ENCODE data around the gene DIRAS1.
"Not testable (repeated sequence)": the region's sequence is repeated elsewhere in the genome, so short reads cannot be mapped to it uniquely, and the experiment has no call there.

Gene DIRAS1

DNA sequence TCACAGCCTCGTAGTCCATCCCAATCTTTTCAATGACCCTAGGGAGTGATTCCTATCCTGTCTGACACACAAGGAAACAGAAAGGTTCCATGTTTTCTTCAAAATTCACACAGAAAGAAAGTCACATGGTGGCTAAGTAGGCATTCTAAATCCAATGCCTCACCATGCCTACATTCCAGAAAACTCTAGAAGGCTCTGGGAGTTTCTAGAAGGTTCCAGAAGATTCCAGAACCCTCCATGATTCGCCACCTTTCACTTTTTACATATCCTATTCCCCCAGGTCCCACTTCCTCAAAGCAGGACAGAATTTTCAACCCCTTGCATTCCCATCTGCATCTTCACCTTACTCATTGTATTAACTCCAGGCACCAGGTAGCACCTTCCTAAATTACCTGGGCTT lies 41.7 kb downstream of the DIRAS1 start:
- no peak for DNase-seq (ENCODE audit: low read depth in 2 of 2, low spot score in 1 of 2)

DNA sequence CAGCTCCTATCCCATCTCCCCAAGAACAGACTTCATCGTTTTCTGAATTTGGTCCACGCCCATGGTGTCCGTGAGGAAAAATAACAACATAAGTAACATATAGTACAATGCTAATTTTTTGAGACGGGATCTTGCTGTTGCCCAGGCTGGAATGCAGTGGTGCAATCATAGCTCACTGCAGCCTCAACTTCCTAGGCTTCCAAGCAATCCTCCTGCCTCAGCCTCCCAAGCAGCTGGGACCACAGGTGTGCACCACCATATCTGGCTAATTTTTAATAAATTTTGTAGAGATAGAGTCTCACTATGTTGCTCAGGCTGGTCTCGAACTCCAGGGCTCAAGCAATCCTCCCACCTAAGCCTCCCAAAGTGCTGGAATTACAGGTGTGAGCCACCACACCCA lies 42.2 kb downstream of the DIRAS1 start:
- DNase-seq (ENCODE audit: low read depth in 2 of 2, low spot score in 1 of 2), result not testable (repeated sequence)

DNA sequence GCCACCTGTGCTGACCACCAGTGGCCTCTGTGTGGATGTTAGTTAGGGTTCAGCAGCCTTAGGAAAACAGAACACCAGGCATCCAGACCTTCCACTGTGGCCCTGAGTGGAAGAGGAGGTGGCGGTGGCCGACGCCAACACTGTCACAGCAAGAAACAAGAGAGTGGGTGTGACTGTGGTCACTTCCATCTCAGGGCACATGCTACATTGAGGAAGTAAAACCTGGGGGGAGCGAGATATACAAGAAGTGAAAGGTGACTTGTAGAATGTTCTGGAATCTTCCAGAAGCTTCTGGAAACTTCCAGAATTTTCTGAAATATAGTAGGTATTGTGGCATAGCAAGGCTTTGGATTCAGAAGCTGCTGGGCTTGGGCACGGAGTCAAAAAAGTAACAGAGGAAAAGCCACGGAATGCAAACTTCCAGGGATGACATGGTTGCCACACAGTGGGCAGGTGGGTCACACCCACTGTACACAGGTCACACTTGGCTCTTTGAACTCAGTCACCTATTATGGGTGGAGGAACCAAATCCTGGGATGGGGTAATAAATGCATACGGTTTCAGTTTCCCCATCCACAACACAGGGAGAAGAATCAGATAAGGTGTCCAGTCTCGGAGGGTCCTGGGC lies 43.0 kb downstream of the DIRAS1 start:
- no peak for DNase-seq (ENCODE audit: low read depth in 2 of 2, low spot score in 1 of 2)

DNA sequence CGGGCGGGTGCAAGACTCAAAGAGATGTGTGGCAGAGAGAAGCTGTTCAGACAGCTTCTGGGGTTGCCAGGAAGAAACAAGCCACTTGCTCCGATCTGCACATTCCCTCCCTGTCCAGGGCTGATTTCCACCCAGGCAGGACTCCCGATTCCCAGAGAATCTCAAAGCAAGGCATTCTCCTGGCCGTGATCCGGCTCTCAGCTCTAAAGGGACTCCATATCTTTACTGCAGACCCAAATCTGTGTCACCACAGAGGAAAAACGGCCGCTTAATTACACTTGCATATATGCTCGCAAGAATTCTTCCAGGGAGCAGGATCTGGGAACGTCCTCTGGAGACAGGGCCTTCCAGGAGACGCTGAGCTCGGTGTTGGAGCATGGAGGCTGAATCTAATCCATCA lies 44.3 kb downstream of the DIRAS1 start:
- DNase-seq (ENCODE audit: low read depth in 2 of 2, low spot score in 1 of 2), result no peak

DNA sequence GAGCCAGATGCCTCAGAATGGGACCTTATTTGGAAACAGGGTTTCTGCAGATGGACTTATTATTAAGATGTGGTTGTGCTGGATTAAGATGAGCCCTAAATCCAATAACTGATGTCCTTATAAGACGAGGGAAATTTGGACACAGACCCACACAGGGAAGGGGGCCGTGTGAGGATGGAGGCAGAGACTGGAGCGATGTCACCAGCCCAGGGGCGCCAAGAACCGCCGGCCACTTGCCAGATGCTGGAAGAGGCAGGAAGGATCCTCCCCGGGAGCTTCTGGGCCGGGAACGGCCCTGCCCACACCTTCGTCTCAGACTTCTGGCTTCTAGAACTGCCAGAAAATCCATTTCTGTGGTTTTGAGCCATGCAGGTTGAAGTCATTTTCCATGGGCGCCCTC lies 45.3 kb downstream of the DIRAS1 start:
- DNase-seq (ENCODE audit: low read depth in 2 of 2, low spot score in 1 of 2), result no peak

DNA sequence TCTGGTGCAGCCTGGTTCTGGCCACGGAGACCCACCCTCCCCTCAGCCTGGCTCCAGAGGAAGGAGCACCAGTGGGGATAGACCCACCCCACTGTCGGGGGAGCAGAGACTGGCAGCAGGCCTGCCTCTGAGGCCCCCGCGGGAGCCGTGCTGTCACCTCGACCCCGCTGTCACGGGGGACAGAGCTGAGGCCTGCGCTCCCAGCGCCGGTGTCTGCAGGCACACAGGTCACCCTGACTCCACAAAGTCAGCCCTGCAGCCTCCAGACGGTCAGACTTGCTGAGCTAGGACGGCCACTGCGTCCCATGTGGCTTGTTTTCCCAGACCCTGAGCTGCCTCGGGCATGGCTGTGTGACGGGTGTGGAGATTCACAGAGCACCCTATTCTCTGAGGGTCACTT lies 51.0 kb downstream of the DIRAS1 start:
- no peak for DNase-seq (ENCODE audit: low read depth in 2 of 2, low spot score in 1 of 2)

DNA sequence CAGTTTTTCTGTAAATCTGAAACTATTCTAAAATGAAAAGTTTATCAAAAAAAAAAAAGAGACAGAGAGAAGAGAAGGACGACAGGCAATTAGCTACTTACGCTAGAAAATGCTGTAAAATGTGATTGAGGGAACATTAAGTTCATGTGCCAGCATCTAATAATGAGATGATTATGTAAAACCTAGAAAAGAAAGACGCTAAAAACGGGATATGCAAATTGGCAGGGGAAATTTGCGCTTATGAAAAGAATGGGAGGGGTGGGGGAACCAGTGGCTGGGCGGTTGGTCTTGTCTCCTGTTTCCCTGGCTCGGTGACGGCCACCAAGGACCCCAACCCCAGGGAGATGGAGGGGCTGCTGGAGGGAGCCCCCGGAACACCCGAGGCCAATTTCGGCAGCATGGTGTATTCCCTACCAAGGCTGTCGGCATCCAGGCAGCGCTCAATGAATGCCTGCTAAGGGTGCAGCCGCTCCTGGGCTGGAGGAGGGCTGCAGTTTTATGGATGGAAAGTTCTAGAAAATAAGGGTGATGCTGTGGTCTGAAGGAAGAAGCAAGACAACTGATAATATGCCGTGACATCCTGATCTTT lies 52.9 kb downstream of the DIRAS1 start:
- DNase-seq (ENCODE audit: low read depth in 2 of 2, low spot score in 1 of 2), result no peak

DNA sequence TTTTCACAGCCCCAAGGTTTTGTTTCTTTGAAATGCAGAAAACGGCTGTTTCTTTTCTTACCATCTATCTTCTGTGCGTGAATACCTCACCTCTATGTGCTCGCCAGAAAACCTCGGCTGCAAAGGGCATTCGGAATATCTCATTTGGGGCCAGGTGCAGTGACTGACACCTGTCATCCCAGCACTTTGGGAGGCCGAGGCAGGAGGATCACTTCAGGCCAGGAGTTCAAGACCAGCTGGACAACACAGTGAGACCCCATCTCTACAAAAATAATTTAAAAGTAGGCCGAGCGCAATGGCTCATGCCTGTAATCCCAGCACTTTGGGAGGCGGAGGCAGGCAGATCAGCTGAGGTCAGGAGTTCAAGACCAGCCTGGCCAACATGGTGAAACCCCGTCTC lies 53.8 kb downstream of the DIRAS1 start:
- DNase-seq (ENCODE audit: low read depth in 2 of 2, low spot score in 1 of 2), result not testable (repeated sequence)

DNA sequence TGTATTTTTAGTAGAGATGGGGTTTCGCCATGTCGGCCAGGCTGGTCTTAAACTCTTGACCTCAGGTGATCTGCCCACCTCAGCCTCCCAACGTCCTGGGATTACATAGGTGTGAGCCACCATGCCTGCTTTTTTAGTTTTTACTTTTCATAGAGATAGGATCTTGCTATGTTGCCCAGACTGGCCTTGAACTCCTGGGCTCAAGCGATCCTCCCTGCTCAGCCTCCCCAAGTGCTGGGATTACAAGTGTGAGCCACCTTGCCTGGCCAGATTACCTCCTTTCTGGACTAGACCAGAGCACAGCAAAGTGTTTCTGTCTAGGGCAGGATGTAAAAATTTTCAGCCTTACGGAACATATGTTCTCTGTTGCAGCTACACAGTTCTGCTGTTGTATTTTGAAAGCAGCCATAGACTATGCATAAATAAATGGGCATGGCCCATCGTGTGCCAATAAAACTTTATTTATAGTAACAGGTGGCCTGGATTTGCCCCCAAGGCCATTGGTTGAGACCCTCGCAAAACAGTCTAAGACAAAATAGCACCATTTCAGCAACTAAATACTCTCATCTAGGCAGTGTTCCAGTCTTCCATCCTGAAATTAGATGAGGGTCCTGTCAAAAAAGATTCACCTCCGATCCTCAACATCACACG lies 54.7 kb downstream of the DIRAS1 start:
- DNase-seq (ENCODE audit: low read depth in 2 of 2, low spot score in 1 of 2), result no peak

DNA sequence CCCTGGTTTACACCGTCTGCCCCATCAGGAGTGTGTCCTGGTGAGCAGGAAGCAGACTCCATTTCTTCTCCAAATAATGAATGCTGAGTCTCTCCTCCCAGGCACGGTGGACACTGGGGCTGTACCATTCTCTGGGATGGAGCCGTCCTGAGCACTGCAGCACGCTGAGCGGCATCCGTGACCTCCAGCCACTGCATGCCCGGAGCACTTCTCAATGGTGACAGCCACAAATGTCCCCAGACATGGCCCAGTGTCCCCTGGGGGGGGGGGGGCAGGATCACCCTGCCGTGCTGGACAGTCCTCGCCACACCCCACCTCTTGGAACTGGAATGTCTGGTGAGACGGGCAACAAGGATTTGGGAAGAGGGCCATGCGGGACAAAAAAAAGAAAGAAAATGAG lies 56.1 kb downstream of the DIRAS1 start:
- DNase-seq (ENCODE audit: low read depth in 2 of 2, low spot score in 1 of 2), result no peak

Measured in stimulated activated CD8-positive, alpha-beta memory T cell treated with anti-CD3 and anti-CD28 coated beads, Interleukin-4, amount 100 ng/mL, for 1 hour (primary cell).